Measurements from ENCODE around the gene DIDO1.

DIDO1 gene

GRCh38 chr20:62902926-62903615 lies 23.2 kb downstream of the DIDO1 start:
- 0 out of 2 replicates have a peak, but pooled peaks cover 8% of the 10 kb centered on the region for H4K20me1 ChIP-seq (ENCODE audit: insufficient read depth, low read length)
- H3K79me2 ChIP-seq (ENCODE audit: low read length) = peaks cover 11% of the 10 kb centered on the region
- no peaks in the 10 kb centered on the region for H3K9me2 ChIP-seq (replicated peaks; ENCODE audit: insufficient read depth, low read length)
- H3K4me2 ChIP-seq (ENCODE audit: low read depth, low read length) = no peak overlapping the region
- TF ChIP-seq EZH2 (optimal IDR thresholded peaks at IDR 0.05; ENCODE audit: low read depth, low read length) = no peak
- no peak for TF ChIP-seq CTCF (IDR thresholded peaks at IDR 0.05; ENCODE audit: low read length)
- no peak for TF ChIP-seq EZH2phosphoT487 (IDR thresholded peaks at IDR 0.05; ENCODE audit: low read length)
- H3F3A ChIP-seq (ENCODE audit: insufficient read depth, low read length) = peaks cover 17% of the 10 kb centered on the region; the same call in 1 of the 2 replicates
- H3K9ac ChIP-seq (ENCODE audit: low read length) = no peak overlapping the region
- no peaks in the 10 kb centered on the region for H3K27me3 ChIP-seq (replicated peaks; ENCODE audit: insufficient read depth, low read length)
- no peak overlapping the region for H3K27ac ChIP-seq (ENCODE audit: low read length)
- peaks cover 18% of the 10 kb centered on the region; the same call in 1 of the 2 replicates for H3K36me3 ChIP-seq (replicated peaks; ENCODE audit: insufficient read depth, low read length)
- H2AFZ ChIP-seq (ENCODE audit: low read length) = no peak overlapping the region
- no peak for DNase-seq
- peaks cover 10% of the 10 kb centered on the region for H3K4me1 ChIP-seq (ENCODE audit: low read length)
- no peaks in the 10 kb centered on the region for H3K9me3 ChIP-seq (replicated peaks; ENCODE audit: insufficient read depth, low read length)
- no peak overlapping the region for H3K4me3 ChIP-seq (ENCODE audit: low read length)

DNA sequence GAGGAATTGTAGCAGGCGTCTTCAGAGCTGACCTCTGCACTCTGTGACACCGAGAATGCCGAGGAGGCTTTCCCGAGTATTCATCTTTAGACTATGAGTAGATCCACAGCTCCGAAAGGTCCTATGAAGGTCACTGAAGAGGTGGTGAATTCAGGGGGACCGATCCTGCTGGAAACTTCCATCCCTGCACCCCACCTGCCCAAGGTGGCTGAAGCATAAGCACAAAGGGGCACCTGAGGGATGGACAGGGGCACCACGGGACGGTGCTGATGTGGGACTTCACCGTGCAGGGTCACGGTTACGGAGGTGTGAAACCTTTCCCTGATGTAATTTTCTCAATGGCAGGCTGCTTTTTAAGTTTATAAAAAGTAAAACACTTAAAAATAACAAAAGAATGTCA lies 24.4 kb downstream of the DIDO1 start:
- H3K4me1 ChIP-seq (ENCODE audit: low read length) = peaks cover 10% of the 10 kb centered on the region
- no peak overlapping the region for H2AFZ ChIP-seq (ENCODE audit: low read length)
- no peak overlapping the region for H3K4me2 ChIP-seq (ENCODE audit: low read depth, low read length)
- peaks cover 14% of the 10 kb centered on the region; the same call in 1 of the 2 replicates for H3K36me3 ChIP-seq (replicated peaks; ENCODE audit: insufficient read depth, low read length)
- H3K79me2 ChIP-seq (ENCODE audit: low read length) = 0 out of 2 replicates have a peak, but pooled peaks cover 4% of the 10 kb centered on the region
- H3K9me3 ChIP-seq (replicated peaks; ENCODE audit: insufficient read depth, low read length) = no peaks in the 10 kb centered on the region
- DNase-seq = no peak
- no peaks in the 10 kb centered on the region for H3K27me3 ChIP-seq (replicated peaks; ENCODE audit: insufficient read depth, low read length)
- H3K4me3 ChIP-seq (ENCODE audit: low read length) = no peak overlapping the region
- H3K27ac ChIP-seq (ENCODE audit: low read length) = no peak overlapping the region
- no peak overlapping the region for H3K9ac ChIP-seq (ENCODE audit: low read length)
- no peaks in the 10 kb centered on the region for H4K20me1 ChIP-seq (ENCODE audit: insufficient read depth, low read length)
- TF ChIP-seq EZH2phosphoT487 (IDR thresholded peaks at IDR 0.05; ENCODE audit: low read length) = no peak
- no peak for TF ChIP-seq EZH2 (optimal IDR thresholded peaks at IDR 0.05; ENCODE audit: low read depth, low read length)
- no peaks in the 10 kb centered on the region for H3K9me2 ChIP-seq (replicated peaks; ENCODE audit: insufficient read depth, low read length)
- H3F3A ChIP-seq (ENCODE audit: insufficient read depth, low read length) = peaks cover 17% of the 10 kb centered on the region; the same call in 1 of the 2 replicates

GRCh38 chr20:62900692-62901584 lies 25.4 kb downstream of the DIDO1 start:
- no peak overlapping the region for H3K9ac ChIP-seq (ENCODE audit: low read length)
- no peak overlapping the region for H3K4me3 ChIP-seq (ENCODE audit: low read length)
- H3K27ac ChIP-seq (ENCODE audit: low read length) = no peak overlapping the region
- H4K20me1 ChIP-seq (ENCODE audit: insufficient read depth, low read length) = no peaks in the 10 kb centered on the region
- DNase-seq = peak; percentile 11
- H2AFZ ChIP-seq (ENCODE audit: low read length) = no peak overlapping the region
- H3K4me2 ChIP-seq (ENCODE audit: low read depth, low read length) = no peak overlapping the region
- H3K27me3 ChIP-seq (replicated peaks; ENCODE audit: insufficient read depth, low read length) = no peaks in the 10 kb centered on the region
- H3F3A ChIP-seq (ENCODE audit: insufficient read depth, low read length) = peaks cover 17% of the 10 kb centered on the region; the same call in 1 of the 2 replicates
- peaks cover 10% of the 10 kb centered on the region for H3K4me1 ChIP-seq (ENCODE audit: low read length)
- 0 out of 2 replicates have a peak, but pooled peaks cover 4% of the 10 kb centered on the region for H3K79me2 ChIP-seq (ENCODE audit: low read length)
- H3K36me3 ChIP-seq (replicated peaks; ENCODE audit: insufficient read depth, low read length) = peaks cover 14% of the 10 kb centered on the region; the same call in 1 of the 2 replicates
- TF ChIP-seq EZH2 (optimal IDR thresholded peaks at IDR 0.05; ENCODE audit: low read depth, low read length) = no peak
- no peak for TF ChIP-seq EZH2phosphoT487 (IDR thresholded peaks at IDR 0.05; ENCODE audit: low read length)
- no peak for TF ChIP-seq CTCF (IDR thresholded peaks at IDR 0.05; ENCODE audit: low read length)
- no peaks in the 10 kb centered on the region for H3K9me3 ChIP-seq (replicated peaks; ENCODE audit: insufficient read depth, low read length)
- H3K9me2 ChIP-seq (replicated peaks; ENCODE audit: insufficient read depth, low read length) = no peaks in the 10 kb centered on the region
